SK-N-SH (cell line): Measurements from ENCODE around the gene TOMM70.

Source experiments
- EZH2phosphoT487 ChIP-seq: fragments of 200-600 bp; sonication (generic); IDR thresholded peaks from 2 replicates; pipeline ENCODE4 v1.6.1; 2017; ENCODE audit warnings: low read depth, mixed run types, mild to moderate bottlenecking, antibody characterized with exemption, moderate library complexity, borderline replicate concordance
- JUND ChIP-seq: IDR thresholded peaks from 2 replicates; pipeline ENCODE4 v1.4.0; 2012
- RAD21 ChIP-seq: IDR thresholded peaks from 2 replicates; pipeline ENCODE4 v1.6.1; 2012; ENCODE audit warnings: mild to moderate bottlenecking, low read length
- RCOR1 ChIP-seq: fragments of 150-350 bp; IDR thresholded peaks from 2 replicates; pipeline ENCODE4 v1.6.1; 2017; ENCODE audit warnings: antibody characterized with exemption, low read length
- TF ChIP-seq, protein P1 (sequence below): fragments of 200-600 bp; sonication (generic); IDR thresholded peaks from 2 replicates; pipeline ENCODE4 v1.6.1; 2017; ENCODE audit warnings: antibody characterized with exemption, mild to moderate bottlenecking, moderate library complexity

DNA sequence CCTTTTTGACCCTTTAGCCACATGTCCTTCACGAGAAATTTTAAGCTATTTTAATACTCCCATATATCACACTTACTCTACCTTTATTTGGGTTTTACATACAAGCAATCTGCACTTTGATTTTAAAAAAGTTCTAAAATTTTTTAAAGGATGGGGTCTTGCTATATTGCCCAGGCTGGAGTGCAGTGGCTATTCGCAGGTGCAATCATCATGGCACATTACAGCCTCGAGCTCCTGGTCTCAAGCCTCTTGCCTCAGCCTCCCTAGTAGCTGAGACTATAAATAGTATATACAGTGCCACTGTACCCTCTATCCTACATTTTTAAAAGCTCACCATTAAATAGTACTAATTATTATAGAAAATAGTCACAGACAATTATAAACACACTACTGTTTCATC lies 36.5 kb downstream of the TOMM70 start:
- TF ChIP-seq, protein P1, sequence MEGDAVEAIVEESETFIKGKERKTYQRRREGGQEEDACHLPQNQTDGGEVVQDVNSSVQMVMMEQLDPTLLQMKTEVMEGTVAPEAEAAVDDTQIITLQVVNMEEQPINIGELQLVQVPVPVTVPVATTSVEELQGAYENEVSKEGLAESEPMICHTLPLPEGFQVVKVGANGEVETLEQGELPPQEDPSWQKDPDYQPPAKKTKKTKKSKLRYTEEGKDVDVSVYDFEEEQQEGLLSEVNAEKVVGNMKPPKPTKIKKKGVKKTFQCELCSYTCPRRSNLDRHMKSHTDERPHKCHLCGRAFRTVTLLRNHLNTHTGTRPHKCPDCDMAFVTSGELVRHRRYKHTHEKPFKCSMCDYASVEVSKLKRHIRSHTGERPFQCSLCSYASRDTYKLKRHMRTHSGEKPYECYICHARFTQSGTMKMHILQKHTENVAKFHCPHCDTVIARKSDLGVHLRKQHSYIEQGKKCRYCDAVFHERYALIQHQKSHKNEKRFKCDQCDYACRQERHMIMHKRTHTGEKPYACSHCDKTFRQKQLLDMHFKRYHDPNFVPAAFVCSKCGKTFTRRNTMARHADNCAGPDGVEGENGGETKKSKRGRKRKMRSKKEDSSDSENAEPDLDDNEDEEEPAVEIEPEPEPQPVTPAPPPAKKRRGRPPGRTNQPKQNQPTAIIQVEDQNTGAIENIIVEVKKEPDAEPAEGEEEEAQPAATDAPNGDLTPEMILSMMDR: no peak
- no peak for TF ChIP-seq RCOR1
- no peak for TF ChIP-seq RAD21
- TF ChIP-seq JUND: no peak
- no peak for TF ChIP-seq EZH2phosphoT487
